ENCODE measurements around the gene C2orf76. TPM values are rescaled to one million over a fixed set of nuclear protein-coding genes. Genes with fewer than 3 reads are reported as not detected.

Gene C2orf76
- total and polyA plus RNA-seq, 2 experiments from 2014 or later, result 5.8 to 21.6 TPM

- TF ChIP-seq ZNF462 (CRISPR knock-in tag; IDR thresholded peaks at IDR 0.05), result no peak
- TF ChIP-seq REST (IDR thresholded peaks at IDR 0.05; ENCODE audit: unreplicated experiment), result no peak
- no peak for TF ChIP-seq CTCF (conservative IDR thresholded peaks at IDR 0.05; ENCODE audit: low read depth in 2 of 2)
- no peak for TF ChIP-seq ZNF331 (CRISPR knock-in tag; IDR thresholded peaks at IDR 0.05; ENCODE audit: low read depth)
Observed at GRCh38 chr2:119384971-119385370, 18.3 kb upstream of the C2orf76 start (continued).

Measured in GM23338 (cell line).